ENCODE measurements around the gene ZNF169. TPM values are rescaled to one million over a fixed set of nuclear protein-coding genes. Genes with fewer than 3 reads are reported as not detected.

Gene ZNF169
- total and polyA plus RNA-seq, 2 donors (not counting 1 experiment from before 2014, with no cell fraction given), result 19.0 to 26.9 TPM

DNA sequence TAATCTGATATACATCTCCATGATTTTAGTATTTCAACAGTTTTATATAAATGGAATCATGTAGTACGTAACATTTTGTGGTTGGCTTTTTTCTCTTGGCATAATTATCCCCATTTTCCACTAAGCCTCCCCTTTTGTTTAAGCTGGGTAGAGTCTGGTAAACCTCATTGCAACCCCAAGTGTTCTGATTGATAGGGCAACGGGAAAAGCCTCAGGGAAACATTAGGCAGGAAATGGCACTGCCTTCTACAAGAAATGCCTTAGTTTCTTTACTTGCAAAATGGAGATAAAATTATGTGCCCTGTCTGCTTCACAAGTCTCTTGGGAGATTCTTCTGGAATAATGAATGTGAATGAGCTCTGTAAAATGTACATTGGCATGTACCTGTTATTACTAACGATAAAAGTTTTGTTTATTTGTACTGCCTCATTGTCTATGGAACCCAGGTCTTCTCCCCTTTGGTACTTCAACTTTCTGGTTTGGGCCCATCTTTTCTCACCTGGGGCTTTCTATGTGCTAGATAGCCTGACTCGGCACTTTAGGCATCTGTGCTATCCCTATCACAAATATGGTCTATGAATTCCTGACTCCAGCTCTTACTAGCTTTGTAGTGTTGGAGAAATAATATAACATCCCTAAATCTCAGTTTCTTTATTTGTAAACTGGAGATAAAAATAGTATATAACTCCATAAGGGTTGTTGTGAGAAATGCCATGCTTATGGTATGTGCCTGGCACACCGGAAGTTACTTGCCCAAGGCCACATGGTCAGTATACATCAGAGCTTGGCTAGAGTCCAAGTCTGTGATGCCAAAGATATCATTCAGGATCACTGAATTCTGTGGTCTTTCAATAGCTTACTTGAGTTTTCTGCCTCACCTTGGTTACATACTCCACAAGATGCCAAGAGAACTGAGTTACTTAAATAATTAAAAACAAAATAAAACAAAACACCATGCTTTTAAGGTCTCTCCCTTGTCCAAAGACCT is 48.2 kb upstream of the ZNF169 start:
- H3K36me3 ChIP-seq (replicated peaks in 1 of 2; ENCODE audit: control extremely low read depth in 1 of 2, control insufficient read depth in 1 of 2, extremely low read depth in 1 of 2, insufficient read depth in 2 of 2, low read length in 1 of 2), result no peaks in the 10 kb centered on the region
- no peak overlapping the region for H3K9ac ChIP-seq (ENCODE audit: low read length)
- ATAC-seq (ENCODE audit: low read depth) (no peak), DNase-seq (no peak)
- Mint-ChIP-seq H3K9me3 (ENCODE audit: insufficient read depth) (no peaks in the 10 kb centered on the region), H3K27ac (no peak overlapping the region), H3K27me3 (peaks cover 4% of the 10 kb centered on the region), H3K4me3 (no peak overlapping the region), H3K4me1 (peaks cover 4% of the 10 kb centered on the region)
- no peak overlapping the region for H2AFZ ChIP-seq (ENCODE audit: insufficient read depth, low read depth, low read length, poor library complexity, severe bottlenecking)
- peaks cover 3 to 4% of the 10 kb centered on the region in 2 donors for H3K4me1 ChIP-seq (ENCODE audit: control insufficient read depth in 2 of 2, insufficient read depth in 2 of 2, low read length in 2 of 2)
- H4K20me1 ChIP-seq (ENCODE audit: control insufficient read depth, insufficient read depth, low read length, poor library complexity, severe bottlenecking), result no peaks in the 10 kb centered on the region
- H3K27me3 ChIP-seq (replicated peaks in 1 of 4; ENCODE audit: control extremely low read depth in 1 of 4, control insufficient read depth in 3 of 4, insufficient read depth in 4 of 4, low read length in 3 of 4), result peaks cover 0 to 3% (median 0%) of the 10 kb centered on the region in 4 experiments
- H3K4me3 ChIP-seq (ENCODE audit: control extremely low read depth in 1 of 5, extremely low read depth in 1 of 5, insufficient read depth in 1 of 5, low read depth in 2 of 5, low read length in 4 of 5), result no peak overlapping the region
- ChIA-PET CTCF (interaction anchor here (0.6 to 9.6 kb wide), 5 partner anchors 142 to 1049 kb away, joined by 3 to 409 read pairs (median 11); no protein-coding TSS in a partner anchor), POLR2A (no interaction called here)
- no peaks in the 10 kb centered on the region for H3K79me2 ChIP-seq (ENCODE audit: control insufficient read depth, insufficient read depth, low read length)
- TF ChIP-seq EZH2 (IDR thresholded peaks at IDR 0.05; ENCODE audit: borderline replicate concordance, insufficient read depth, low read depth, low read length, poor library complexity, severe bottlenecking), result no peak
- TF ChIP-seq, protein P1, sequence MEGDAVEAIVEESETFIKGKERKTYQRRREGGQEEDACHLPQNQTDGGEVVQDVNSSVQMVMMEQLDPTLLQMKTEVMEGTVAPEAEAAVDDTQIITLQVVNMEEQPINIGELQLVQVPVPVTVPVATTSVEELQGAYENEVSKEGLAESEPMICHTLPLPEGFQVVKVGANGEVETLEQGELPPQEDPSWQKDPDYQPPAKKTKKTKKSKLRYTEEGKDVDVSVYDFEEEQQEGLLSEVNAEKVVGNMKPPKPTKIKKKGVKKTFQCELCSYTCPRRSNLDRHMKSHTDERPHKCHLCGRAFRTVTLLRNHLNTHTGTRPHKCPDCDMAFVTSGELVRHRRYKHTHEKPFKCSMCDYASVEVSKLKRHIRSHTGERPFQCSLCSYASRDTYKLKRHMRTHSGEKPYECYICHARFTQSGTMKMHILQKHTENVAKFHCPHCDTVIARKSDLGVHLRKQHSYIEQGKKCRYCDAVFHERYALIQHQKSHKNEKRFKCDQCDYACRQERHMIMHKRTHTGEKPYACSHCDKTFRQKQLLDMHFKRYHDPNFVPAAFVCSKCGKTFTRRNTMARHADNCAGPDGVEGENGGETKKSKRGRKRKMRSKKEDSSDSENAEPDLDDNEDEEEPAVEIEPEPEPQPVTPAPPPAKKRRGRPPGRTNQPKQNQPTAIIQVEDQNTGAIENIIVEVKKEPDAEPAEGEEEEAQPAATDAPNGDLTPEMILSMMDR (IDR thresholded peaks at IDR 0.05), result no peak
- intact Hi-C loops (cut with micrococcal nuclease), result loop anchor here (5.0 kb wide), 2 partner anchors 529 to 1049 kb away; no protein-coding TSS in a partner anchor
- H3K4me2 ChIP-seq (replicated peaks; ENCODE audit: low read depth, low read length, poor library complexity, severe bottlenecking), result no peak overlapping the region
- H3K9me3 ChIP-seq (ENCODE audit: control extremely low read depth in 1 of 3, control insufficient read depth in 2 of 3, insufficient read depth in 1 of 3, low read length in 2 of 3), result no peaks in the 10 kb centered on the region
- WGBS (ENCODE audit: insufficient coverage), result 88% methylated on average over 1 of the region's 5 CpGs
- H3K27ac ChIP-seq (ENCODE audit: low read length in 2 of 2), result no peak overlapping the region

Data from B cell (primary cell).